HG03521 (cell line): ENCODE results near the gene PLAAT4.
"Not testable (repeated sequence)": the region's sequence is repeated elsewhere in the genome, so short reads cannot be mapped to it uniquely, and the experiment has no call there.

ENCODE experiments used
- ATAC-seq: cut with Tn5 transposase; IDR thresholded peaks from one replicate; pipeline ENCODE4 v1.9.1; 2021; ENCODE audit warnings: mild to moderate bottlenecking, moderate library complexity; ENCODE audit not compliant: unreplicated experiment

The PLAAT4 gene

DNA sequence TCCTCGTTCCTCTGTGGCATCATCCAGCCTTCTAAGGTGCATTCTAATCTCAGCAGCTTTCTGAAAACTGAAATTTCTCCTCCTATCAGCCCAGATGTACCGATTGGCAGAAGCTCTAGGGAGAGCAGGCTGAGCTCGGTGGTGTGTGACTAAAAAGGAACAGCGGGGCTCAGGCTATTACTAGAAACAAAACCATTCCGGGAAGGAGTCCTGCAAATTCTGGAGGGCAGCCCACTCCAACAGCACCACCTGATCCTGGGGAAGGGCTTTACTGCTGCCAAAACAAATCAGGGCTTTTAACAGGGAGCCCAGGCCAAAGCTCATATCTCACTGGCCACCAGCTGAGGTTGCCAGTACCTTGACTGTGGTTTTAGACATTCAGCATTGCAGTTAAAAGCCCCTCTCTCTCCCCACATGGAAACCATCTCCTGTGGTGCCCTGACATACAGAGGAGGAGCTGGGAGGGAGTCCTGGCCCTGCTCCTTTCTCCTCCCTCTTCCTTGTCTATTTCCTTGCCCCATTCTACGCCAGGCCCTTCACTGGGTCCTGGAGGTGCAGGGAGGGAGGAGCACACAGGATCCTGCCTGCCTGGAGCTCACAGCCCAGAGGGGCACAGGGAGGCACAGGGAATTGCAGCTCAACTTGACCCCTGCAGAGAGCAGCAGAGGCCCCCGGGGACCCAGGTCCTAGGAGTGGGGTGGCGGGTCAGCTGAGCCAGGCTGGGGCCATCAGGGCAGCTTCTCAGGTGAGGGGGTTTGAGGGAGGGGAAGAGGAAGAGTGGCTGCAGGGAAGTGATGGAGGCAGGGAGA is 889 bp downstream of the PLAAT4 start:
- no peak for ATAC-seq

DNA sequence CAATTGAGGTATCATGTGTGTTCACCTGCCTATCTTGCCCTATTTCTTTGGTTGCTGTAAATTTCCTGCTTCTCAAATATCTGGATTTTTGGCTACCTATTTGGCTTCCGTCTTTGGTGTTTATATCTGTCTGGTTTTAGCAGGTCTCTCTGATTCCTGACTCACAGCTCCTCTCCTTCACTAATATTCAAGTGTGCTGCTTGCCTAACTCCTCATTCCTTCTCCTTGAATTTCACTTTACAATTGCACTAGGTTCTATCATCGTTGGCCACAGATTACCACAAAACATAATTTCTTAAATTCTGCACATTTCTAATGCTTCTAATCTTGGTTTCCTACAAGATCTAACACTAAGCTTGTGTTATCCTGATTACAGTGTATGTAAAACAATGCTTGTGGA is 5.9 kb downstream of the PLAAT4 start:
- not testable (repeated sequence) for ATAC-seq

DNA sequence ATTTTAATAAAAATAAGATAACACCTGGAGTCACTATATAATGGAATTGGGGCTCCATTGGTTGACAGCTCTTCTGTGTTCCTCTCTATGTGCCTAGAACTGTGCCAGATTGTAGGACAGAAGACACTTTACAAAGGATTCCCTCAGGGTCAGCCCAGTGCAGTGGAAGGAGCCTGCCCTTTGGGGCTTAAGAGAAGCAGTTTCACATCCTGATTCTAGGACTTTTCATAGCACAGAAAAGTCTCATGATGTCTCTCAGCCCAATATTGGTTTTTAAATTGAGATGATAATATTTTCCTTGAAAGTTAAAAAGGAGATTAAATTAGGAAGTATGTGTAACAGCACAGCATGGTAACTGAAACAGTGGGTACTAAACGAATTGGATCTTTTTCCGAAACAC is 7.1 kb downstream of the PLAAT4 start:
- ATAC-seq: no peak

DNA sequence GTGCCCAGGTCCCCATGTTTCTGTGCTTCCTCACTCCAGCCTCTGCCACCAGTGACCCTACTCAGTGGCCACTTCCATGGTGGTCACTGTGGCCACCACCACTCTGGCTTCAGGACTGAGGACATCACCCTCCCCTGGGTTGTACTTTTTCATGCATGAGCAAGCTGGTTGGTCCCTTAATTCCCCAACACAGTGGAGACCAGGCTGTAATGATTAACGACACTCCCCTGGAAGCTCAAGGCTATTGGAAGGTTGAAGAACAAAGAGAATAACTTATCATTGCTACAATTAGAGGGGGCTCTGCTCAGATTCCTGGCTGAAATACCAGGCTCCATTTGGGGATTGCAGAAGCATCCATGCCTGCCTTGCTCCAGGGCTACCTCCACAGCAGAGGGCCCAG is 10.5 kb downstream of the PLAAT4 start:
- ATAC-seq: no peak

DNA sequence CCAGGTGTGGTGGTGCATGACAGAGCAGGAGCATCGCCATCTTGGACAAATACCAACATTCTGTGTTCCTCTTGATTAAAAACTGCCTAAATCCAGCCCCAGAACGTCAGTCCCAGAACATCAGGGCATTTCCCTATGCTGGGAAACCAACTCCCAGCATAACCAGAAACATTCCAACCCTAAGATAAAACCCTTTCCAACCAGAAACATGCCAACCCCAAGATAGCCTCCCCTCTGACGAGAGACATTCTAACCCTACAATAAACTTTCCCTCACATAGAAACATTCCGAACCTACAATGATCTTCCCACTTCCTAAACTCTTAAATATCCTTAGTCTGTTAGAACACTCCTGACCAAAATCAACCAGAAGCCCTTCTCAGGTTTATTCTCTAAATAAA is 11.6 kb downstream of the PLAAT4 start:
- no peak for ATAC-seq

DNA sequence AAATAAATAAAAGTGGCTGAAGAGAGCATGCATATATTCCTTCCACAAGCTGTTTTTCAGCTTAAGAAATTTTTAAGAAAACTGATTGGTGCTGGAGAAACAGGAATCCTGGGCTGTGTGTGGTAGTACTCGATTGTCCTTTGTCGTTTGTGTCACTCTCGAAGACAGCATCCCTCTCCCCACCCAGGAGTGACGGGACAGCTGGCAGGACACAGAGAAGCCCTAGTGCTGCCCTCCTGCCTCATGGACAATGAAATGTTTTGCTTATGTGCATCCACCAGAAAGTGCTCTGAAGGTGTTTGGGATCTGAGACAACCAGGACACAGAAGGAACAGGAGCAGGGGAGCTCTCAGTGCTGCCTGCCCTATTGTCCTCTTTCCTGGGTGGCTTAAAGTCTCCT is 12.8 kb downstream of the PLAAT4 start:
- no peak for ATAC-seq

DNA sequence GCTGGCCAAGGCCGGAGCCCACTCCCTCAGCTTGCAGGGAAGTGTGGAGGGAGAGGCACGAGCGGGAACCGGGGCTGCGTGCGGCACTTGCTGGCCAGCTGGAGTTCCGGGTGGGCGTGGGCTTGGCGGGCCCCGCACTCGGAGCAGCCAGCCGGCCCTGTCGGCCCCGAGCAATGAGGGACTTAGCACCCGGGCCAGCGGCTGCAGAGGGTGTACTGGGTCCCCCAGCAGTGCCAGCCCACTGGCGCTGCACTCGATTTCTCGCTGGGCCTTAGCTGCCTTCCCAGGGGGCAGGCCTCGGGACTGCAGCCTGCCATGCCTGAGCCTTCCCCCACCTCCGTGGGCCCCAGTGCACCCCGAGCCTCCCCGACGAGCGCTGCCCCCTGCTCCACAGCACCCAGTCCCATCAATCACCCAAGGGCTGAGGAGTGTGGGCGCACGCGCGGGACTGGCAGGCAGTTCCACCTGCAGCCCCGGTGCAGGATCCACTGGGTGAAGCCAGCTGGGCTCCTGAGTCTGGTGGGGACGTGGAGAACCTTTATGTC is 13.6 kb downstream of the PLAAT4 start:
- ATAC-seq: not testable (repeated sequence)

DNA sequence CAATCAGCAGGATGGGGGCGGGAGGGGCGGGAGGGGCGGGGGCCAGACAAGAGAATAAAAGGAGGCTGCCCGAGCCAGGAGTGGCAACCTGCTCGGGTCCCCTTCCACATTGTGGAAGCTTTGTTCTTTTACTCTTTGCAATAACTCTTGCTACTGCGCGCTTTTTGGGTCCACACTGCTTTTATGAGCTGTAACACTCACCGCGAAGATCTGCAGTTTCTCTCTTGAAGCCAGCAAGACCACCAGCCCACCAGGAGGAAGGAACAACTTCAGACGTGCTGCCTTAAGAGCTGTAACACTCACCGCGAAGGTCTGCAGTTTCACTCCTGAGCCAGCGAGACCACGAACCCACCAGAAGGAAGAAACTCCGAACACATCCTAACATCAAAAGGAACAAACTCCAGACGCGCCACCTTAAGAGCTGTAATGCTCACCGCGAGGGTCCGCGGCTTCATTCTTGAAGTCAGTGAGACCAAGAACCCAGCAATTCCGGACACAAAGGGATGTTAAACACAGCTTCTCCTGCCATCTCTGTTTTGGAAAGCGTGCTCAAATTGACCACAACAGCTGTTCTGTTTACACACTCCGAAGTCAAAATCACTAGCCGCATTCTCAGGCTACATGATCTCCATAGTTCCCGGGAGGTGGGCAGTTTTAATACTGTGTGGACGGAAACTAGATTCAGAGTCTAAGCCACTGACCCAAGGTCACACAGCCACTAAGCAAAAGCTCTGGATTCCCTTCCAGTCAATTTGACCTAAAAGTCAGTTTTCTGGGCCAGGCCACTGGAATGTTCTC is 14.7 kb downstream of the PLAAT4 start:
- no peak for ATAC-seq

DNA sequence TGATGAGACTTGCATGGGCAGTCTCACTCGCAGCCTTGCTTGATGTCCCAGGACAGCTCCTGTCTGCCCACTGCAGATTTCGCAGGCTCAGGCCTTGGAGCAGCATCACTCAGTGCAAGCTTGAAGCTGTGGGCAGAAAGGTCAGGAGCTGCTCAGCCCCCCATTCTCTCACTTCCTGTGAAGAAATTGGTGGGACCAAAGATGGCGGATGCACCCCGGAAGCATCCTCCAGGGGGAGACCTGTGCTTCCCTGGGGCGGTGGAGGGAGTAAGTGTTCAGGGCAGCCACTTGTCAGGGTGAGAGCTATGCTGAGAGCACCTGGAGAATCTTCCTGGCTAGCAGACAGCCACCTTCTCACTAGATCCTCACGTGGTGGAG is 15.3 kb downstream of the PLAAT4 start:
- ATAC-seq: no peak

DNA sequence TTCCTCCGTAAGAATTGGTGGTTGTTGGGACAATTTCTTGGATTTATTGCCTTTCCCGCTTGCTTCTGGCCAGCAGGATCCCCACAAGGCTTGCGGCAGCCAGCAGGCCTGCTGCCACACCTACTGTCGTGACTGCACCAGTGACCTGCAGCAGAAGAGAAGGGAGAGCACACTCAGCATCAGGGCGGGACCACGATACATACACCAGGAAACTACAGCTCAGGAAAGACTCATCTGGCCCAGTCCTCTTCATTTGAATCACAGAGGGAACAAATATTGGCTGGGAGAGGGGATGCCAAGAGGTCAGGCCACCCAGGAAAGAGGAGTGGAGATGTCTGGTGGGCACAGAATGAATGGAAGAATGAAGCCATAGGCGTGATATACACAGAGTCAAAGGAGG is 16.3 kb downstream of the PLAAT4 start:
- no peak for ATAC-seq

DNA sequence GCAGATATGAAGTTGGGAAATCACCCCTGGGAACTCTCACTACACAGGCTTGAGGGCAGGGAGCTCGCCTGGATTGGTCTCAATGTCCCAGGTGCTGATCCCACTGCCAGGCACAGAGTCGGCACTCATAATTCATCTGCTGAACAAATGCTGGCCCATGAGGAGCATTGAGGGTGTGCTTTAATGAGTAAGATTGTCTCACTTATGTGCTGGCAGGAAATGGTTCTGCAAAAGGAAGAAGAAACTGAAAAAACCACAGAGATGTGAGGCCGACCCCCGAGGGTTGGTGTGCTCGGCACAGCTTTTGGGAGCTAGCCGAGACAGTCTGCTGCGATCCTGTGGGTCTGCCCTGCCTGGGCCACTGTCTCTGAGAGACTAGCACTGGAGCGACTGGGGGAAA is 17.2 kb downstream of the PLAAT4 start:
- no peak for ATAC-seq

DNA sequence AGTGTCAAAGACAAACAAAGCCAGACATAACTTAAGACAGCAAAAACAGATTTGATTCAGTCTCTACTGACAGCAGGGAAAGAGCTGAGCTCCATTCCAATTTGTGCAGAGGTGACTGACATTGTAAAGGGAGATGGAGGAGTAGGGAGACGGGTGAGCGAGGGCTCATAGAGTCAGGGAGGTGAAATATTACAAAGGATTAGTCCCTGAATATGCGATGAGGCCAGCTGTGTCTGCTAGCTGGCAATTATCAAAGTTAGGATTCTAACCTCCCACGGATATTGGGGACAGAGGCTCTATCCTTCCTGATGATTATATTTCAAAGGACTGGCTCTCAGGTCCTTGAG is 18.2 kb downstream of the PLAAT4 start:
- ATAC-seq: no peak

DNA sequence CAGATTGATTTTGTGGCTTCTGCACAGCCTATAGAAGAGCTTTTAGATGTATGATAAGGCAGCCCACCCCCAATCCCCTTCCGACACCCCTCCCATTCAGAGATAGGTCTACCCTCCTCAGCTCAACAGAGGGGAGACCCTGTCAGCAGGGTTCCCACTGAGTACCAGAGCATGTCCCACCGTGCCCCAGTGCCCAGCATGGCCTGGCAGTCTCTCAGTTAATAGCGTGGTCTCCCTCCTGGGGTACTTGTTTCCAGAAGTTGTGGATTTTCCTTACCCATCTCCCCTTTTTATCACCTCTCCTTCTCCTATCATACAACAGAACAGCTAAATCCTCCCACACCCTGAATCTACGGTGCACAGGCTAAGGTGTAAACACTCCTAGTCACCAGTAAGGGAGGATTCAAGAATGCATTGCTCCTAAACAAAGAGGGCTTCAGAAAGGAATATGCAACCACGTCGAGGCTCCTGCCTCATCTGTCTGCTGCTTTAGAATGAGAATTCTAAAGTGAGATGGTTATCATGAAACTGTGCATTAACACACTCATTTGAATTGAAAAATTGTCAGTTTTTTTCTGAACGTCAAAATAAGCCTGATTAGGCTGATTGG is 19.9 kb downstream of the PLAAT4 start:
- no peak for ATAC-seq

DNA sequence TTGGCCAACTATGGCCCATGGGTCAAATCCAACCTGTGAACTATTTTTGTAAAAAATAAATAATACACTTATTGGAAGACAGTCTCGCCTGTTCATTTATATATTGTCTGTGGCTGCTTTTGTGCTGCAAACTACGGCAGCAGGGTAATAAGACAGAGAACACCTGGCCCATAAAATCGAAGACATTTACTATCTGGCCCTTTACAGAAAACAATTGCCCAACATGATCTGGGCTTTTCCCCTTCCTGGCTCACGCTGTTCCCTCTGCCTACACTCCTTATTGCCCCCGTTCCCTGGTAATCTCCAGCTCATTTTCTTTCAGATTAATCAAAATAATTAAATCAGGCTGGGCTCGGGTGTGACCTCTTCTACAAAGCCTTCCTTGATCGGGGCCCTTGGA is 21.0 kb downstream of the PLAAT4 start:
- no peak for ATAC-seq

DNA sequence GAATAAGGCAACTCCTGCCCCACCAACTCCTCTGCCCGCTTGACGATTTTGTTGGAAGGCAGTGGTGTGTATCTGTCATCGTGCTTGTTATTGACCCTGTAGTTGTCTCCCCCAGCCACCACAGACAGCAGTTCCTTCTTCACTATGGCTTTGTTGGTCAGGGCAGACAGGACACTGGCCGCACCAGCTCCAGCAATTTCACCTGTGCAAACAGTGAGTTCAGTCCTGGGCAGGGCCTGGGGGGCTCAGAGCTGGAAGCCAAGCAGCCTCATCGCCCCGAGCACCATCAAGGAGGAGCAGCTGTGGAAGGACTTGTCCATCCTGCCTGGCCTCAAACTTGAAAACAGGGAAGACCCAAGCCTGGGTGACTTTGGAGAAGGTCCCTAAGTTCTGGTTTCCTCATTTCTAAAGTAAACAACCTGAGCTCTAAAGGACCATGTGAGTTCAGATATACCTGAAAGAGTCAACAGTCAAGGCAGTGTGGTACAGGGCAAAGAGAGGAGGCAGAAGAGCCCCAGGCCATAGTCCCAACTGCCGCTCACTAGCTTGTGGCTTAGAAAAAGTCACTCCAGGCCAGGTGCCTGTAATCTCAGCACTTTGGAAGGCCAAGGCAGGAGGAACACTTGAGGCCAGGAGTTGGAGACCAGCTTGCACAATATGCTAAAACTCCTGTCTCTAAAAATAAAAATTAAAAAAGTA is 22.0 kb downstream of the PLAAT4 start:
- no peak for ATAC-seq

DNA sequence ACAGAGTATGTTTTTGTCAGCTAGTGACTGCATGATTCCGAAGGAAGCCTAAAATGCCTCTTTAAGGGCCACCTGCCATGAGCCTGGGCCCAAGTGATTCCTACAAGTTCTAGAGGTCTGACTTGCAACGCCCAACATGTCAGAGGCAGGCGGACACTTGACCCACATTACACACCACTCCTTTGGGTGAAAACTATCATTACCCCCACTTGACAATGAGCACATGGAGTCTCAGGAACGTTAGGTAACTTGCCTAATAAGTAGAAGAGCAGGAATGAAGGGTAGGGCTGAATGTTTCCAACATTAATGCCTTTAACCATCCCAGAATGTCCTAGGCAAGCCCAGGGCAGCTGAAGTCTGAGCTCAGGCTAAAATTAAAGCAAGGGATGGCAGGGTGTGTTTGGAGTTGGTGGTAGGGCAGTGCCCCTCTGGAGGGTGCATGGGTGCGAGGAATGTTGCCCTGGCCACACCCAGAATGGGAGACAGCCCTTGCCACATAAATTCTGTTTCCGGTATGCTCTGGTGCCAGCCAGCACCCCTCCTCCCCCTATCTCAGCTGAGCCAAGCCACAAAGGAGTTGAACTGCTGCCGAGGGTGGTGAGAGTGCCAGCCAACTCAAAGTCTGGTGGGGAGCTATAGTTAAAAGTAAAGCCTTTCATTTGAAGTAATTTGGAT is 24.0 kb downstream of the PLAAT4 start:
- no peak for ATAC-seq

DNA sequence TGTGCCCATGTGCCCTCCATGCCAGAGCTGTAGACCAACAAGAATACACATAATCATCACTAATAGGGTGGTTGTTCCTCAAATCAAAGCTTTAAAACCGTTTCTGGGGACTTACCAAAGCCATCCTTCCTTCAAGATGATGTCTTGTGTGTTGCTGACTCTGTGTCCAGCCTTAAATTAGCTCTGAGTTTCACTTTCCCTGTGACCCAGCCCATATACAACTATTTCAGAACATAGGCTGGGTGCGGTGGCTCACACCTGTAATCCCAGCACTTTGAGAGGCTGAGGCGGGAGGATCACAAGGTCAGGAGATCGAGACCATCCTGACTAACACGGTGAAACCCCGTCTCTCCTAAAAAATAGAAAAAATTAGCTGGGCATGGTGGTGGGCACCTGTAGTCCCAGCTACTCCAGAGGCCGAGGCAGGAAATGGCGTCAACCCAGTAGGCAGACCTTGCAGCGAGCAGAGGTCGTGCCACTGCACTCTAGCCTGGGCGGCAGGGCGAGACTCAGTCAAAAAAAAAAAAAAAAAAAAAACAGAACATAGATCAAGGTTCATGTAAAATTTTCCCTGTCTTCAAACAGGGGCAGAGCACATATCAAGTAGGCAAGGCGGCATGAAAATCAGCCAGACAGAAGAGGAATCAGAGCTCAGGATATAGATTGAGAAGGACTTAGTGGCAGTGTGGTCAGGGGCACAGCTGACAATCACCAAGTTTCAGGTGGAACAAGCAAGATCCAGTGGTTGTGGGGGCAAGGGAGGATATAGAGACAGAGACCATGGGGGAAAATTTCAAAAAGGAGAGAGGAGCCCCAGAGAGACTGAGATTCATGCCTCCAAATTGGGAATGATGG is 26.8 kb downstream of the PLAAT4 start, which contains the start of gene PLAAT2:
PLAAT2 (minus strand) TSS at position 179 of the 855 bp plus-strand sequence; CDS start at position 124, 55 bp downstream.
- peak; percentile 2 for ATAC-seq

DNA sequence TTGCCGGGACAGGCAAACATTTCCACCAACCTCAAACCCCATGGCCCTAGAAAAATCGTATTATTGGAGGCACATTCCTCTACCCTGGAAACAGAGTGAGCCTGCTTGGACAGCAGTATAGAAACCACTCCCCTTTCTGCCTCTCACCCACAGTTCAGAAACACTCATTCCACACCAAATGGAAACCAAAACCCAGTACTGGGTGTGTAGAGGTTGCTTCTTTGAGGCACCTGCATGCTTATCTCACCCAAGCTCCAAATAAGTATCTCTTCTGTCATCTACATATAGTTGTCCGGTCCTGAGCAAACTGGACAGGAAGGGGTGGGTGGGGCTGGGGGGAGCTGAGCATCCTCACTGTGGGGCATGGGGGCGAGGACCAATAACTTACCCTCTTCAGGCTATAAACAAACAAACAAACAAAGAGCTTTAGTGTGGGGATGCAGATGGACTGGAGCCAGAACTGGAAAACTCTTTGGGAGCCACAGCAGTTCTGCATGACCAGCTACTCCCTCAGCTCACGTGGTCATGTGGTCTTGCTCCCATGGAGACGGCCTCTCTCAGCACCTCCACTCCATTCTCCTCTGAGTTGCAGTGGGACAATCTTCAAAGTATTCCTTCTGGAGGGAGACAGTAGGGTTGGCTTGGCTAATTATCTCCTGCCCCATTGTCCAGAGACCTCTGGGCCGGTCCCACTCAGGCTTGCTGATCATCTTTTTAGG is 27.6 kb downstream of the PLAAT4 start:
- ATAC-seq: peak; percentile 58
